Fibroblast of lung (primary cell): ENCODE results near the gene DRC3.

ENCODE experiments used
- EZH2 ChIP-seq: IDR thresholded peaks from 2 replicates; pipeline ENCODE4 v1.5.1; 2012; ENCODE audit warnings: low read length, control low read depth, mild to moderate bottlenecking; ENCODE audit errors: missing control alignments
- TF ChIP-seq, protein P1 (sequence below), 2 donors: IDR thresholded peaks in 1 of 2; conservative IDR thresholded peaks in 1 of 2; 1 replicate in 1 of 2; 2 replicates in 1 of 2; pipeline ENCODE4 v1.5.1; 2011 to 2012; ENCODE audit warnings: low read length in 2 of 2, control low read depth in 1 of 2, inconsistent platforms in 1 of 2, low read depth in 1 of 2, mild to moderate bottlenecking in 1 of 2

DNA sequence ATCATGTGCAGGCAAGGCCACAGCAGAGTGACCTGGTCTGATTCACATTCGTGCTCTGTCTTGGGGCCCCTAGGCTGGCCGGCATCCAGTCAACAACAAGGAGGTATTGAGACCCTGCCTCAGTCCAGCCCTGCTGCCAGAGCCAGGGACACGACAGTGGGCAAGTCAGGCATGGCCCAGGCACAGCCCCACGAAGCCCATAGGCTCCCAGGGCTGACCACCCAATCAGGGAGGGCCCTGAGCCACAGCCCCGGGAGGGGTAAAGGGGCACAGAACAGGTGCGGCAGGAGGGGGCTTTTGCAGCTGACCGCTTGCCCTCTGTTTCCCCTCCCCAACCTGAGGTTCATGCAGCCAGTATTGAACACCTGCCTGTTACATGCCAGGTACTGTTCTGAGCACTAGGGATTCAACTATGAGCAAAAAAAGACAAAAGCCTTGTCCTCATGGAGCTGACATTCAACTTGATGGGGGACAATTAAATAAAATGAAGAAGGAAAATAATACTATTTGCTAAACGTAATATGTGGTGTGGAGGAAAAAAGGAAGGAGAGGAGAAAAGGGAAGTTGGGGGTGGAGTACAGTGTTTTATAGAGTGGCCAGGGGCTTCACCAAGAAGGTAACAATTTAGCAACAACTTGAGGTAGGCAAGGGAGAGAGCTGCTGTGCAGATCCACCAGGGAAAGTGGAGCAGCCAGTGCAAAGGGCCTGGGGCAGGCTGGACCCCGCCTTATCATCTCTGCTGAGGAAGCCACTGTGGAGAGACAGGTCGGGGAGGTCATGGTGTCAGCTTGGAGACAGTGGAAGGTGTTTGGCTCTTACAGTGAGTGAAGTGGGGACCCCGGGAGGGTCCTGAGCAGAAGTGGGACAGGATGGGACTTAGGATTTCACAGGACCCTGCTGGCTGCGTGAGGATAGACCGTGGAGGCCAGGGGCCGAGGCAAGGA, 6.1 kb downstream of the DRC3 start:
- TF ChIP-seq, protein P1, sequence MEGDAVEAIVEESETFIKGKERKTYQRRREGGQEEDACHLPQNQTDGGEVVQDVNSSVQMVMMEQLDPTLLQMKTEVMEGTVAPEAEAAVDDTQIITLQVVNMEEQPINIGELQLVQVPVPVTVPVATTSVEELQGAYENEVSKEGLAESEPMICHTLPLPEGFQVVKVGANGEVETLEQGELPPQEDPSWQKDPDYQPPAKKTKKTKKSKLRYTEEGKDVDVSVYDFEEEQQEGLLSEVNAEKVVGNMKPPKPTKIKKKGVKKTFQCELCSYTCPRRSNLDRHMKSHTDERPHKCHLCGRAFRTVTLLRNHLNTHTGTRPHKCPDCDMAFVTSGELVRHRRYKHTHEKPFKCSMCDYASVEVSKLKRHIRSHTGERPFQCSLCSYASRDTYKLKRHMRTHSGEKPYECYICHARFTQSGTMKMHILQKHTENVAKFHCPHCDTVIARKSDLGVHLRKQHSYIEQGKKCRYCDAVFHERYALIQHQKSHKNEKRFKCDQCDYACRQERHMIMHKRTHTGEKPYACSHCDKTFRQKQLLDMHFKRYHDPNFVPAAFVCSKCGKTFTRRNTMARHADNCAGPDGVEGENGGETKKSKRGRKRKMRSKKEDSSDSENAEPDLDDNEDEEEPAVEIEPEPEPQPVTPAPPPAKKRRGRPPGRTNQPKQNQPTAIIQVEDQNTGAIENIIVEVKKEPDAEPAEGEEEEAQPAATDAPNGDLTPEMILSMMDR (conservative IDR thresholded peaks at IDR 0.05 in 1 of 2, IDR thresholded peaks at IDR 0.05 in 1 of 2; ENCODE audit: low read depth in 1 of 2, low read length in 2 of 2), result no peak
- TF ChIP-seq EZH2, result no peak
